T follicular helper cell (primary cell): Measurements from ENCODE around the gene C22orf31.

Source experiments
- DNase-seq: peaks from one replicate; pipeline ENCODE4 v3.0.0-alpha.2; 2020; ENCODE audit warnings: low read depth

C22orf31 gene

DNA sequence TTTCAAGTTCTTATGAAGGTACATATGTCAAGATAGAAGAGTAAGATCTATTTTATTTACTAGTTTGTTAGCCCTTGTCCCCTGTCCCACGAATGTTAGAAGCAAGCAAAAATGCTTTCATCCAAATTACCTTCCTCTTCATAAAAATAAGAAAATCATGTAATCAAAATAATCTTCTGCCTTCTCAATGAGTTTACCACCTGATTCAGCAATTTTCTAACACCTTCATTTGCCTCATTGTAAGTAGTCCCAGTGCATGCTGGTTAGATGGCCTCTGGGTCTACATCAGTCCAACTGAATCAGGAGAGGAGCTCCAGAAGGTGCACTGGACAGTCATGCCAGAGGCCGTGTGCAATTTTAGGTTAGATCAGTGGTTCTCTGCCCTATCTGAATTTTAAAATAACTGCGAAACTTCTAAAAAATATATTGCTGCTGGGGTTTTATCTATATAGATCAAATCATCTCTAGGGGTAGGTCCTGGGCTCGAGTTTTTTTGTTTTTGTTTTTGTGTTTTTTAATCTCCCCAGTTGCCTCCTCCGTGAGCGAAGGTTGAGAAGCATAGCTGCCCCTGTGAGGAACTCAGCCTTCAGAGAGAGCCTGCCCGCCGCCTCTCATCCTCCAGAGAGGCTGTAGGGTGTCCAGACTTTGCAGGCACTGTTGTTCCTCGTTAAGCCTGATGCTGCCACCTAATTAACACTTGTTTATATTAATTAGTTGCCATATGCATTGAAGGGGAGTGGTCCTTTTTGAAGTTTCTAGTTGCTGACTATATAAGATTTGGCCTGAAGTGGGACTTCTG lies 32.2 kb downstream of the C22orf31 start:
- DNase-seq = no peak

DNA sequence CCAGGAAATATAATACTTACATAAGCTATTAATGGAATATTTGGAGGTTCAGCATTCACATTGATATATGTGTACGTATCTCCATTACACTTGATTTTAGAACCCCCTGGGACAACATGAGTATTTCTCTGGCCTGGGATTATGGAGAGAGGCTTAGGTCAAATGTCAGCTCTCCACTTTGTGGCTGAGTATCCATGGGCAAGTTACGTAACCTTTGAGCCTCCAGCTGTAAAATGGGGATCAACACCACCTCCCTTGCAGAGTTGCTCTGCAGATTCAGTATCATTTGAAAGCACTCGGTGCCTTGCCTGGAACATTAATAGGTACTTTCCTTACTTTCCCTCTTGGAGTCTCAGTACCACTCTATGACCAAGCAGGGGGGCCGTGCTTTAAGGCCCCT lies 33.2 kb downstream of the C22orf31 start:
- DNase-seq = no peak

DNA sequence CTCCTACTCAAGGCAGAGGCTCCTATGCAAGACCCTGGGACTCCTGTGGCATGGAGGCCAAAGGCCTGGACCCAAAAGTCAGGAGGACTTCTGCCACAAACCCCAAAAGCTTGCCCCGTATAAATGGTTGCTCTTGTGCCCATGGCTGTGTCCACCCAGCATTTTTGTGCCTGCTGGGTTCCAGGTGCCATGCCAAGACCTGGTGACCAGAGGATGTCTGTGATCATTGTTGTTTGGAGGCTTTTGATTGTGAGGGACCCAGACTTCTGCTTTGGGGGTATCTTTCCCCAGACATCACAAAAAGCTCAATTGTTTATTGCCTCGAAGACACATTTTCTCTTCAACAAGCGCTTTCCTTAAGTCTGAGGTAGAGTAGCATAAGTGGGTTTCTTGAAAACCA lies 35.1 kb downstream of the C22orf31 start:
- DNase-seq = no peak

DNA sequence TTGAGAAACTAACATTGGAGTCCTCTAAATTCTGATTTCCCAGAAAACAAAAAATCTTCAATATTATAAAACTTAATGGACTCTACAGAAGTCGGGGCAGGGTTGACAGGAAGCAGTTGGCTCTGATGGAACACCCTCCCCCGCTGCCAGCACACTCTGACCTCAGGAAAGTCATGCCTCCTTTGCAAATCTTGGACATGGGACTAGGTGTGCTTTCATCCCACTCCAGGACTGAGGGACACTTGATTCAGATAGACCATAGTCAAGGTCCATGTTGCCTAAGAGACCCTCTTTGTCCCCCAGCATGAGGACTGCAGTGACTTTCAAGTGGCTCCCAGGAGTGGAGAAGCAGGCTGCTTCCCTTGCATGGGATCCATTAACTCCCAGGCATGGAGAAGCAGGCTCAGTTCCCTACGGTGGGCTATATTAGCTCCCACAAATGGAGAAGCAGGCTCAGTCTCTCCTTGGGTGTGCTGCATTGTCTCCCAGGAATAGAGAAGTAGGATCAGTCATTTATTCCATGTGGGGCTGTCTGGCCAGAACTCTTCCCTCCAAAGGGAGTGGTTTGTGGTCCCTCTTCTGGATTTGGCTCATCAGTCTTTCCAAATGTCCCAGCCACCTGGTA lies 38.3 kb downstream of the C22orf31 start:
- DNase-seq = no peak

DNA sequence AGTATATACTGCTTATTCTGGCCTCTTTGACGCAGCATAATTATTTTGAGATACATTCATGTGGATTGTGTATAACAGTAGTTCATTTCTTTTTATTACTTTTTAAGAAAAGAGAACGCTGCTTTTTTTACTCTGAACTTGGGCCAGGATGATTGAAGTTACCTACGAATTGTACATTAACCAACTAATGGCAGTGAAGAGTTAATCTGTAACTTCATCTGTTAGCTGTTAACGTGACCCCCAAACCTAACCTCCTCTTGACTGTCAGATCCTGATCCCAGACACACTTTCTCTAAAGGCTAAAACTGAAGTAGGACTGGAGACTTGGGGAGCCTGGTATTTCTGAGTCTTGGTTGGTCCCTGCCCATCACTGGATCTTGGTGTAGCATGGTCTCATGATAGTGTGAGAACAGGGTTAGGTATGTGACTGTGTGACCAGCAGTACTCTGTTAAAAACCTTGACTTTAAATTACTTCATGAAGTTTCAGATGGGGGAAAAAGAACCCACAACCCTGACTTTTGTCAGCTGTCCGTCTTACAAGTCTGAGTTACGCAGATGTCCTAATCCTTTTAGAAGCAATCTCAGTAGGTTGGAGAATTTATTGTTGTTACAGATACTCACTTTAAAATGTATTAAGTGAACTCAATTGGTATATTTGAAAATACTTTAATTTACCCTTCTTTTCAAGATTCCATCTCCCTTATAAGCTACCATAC lies 39.4 kb downstream of the C22orf31 start:
- no peak for DNase-seq

DNA sequence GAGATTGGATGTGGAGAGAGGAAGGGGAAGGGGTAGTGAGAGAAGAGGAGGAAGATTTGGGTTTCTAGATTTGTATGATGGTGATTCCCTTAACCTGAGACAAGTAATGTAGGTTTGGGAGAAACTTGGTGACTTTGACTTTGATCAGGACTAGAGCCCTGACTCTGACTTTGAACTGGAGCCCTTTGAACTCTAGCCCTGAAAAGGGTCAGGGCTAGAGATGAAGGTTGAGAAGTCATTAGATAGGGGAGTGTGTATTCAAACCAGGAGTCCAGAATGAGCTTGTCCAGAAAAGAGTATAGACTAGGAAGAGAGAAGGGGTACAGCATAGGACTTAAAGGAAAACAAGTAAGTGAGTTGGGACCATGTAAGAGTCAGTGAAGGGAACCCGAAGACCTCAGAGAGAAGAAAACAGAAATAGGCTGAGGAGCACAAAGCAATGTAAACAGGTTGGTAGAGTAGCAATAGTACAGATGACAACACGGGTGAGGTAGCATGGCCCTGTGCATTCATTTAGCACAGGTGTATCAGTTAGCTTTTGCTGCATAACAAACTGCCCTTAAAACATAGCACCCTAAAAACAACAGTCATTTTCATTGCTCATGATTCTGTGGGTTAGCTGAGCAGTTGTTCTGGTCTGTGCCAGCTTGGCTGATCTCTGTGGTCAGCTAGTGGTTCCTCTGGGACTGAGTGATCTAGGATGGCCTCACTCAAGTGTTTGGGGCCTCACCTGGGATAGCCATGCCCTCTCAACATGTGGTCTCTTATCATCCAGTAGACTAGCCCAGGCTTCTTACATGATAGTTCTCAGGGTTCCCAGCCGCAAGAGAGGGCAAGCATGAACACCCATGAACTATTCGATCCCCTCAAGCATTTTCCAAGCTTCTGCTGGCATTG lies 43.1 kb downstream of the C22orf31 start:
- no peak for DNase-seq

DNA sequence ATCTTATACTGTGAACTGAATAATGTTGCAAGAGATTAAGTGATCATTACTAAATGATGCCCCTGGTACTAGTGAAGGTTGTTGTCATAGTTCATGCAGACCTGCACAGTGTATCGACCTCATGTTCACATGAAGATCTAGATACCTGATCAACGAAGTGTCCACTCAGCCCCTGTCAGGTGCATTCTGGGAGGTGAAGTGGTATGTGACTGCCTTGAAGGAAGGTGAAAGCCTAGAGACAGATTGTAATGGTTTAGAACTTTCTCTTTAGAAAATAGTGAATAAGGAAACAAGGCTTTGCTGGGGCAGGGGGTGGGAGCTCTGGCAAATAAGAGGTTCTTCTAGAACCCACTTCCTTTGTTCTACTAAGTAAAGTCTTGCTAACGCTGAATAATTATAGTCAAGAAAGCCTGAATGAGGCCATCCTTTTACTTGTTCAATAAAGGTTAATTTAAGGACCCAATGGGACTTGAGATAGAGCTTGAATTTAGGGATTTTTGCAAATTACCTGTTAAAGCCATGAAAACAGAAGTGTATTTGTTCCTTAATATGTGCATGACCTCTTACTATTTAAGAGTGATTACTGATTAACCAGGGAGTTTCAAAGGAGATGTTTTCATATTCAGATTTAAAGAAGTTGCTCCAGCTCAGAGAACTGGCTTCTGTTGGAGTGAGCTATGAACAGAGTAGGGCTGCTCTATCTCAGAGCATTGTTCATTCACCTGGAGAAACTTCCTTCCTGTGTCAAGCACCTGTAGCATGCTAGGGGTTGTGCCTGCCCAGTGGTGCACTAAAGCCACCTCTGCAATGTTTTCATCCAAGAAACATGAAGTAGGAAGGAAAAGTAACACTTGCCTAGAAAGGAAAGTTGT lies 45.3 kb downstream of the C22orf31 start:
- no peak for DNase-seq

DNA sequence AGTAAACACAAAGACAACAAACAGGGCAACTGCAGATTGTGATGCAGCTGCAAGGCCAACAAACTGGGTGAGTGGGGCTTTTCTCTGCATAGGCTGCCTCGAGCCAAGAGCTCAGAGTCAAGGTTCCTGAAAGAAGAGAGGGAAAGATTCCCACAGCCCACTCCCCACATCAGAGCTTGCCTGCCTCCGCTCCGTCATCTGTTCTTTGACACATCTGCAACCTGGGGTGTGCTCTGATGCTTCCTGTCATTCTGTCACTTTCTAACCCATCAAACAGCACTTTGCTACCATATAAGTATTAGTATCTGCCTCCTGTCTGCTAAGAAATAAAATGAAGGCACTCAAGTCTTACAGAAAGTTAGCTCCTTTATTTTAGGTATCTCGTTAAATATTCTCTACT lies 46.9 kb downstream of the C22orf31 start:
- DNase-seq = no peak

DNA sequence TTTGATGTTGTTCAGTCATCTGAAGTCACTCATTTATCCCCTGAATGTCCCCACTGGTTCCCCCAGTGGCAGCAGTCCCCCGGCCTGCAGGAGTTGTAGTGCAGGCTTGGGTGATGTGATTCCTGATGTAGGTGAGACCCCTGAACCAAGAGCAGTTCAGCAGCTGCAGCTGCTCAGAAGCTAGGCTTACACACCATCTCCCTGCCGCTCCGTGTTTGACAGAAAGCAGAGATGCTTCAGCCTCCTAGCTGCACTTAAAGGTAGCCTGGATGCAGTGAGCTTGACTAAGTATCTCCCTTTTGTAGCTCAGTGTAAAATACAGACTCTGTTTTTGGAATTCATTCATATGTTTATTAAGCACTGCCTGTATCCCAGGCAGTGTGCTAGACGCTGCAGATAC lies 47.3 kb downstream of the C22orf31 start:
- no peak for DNase-seq

DNA sequence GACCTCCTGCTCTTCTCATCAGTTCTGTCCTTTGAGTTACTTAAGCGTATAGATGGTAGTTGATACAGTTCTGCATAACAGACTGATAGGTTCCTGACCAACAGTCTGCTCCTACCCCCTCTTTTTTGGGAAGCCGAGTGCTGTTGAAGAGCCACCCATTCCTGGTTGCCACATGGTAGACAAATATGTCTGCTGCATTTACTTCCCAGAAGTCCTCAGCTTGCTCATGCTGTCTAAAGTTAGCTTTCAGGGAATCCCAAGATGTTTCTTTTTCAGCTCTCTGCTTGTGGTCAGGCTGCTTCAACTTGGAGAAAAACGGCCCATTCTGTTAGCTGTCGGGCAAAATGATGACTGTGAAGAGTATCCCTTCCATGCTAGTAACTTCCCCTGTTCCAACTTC lies 48.7 kb downstream of the C22orf31 start:
- no peak for DNase-seq

DNA sequence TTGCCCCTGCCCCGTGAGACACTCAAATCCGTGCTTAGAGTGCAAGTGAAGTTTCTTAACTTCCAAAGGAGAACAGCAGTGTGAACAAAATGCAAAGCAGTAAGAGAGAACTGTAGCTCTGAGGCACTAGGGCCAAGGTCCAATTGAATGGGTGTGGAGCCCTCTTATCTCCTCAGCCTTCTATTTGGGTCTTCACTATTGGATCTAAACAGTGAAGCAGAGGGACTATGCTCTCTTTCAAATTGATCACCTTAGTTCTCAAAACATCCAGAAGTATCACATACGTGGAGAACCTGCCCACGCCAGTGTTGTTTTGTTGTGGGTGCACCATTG lies 49.6 kb downstream of the C22orf31 start:
- no peak for DNase-seq

DNA sequence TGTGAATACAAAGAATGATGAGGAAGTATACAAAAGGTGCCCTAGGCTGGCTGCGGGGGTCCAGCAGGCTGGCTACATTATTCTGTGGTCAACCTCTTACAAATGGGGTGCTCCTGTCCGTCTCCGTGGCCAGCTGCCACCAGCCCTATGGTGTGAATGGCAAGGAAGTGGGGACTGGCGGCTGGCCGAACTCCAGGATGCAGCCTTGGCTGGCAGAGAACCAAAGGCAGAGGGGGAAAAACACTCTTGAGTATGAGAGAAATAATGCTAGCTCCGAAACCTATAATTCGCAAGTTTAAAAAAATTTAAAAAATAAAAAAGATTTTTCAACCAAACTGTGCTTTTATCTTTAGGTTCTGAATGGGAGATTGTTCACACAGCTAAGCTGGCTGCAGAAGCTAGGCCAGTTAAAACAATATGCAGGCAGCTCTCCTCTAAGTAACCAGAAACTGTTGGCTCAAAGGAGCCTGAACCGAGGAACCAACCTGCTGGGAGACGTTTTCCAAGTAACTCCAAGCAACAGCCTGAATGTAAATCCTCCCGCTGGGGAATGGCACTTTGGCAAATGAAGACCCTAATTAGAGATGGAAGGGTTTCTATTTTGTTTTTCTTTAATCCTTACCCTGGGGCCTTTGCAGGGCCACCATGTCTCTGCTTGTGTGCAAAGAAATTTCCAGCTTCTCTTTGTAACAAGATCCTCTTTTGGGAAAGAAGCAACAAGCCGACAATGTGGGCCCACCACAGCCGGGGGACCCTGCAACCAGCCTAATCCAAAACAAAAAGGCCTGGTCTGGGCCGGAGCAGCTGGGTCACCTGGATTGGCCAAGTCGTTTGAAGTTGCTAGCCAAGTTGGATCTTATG lies 50.2 kb downstream of the C22orf31 start:
- DNase-seq = no peak

DNA sequence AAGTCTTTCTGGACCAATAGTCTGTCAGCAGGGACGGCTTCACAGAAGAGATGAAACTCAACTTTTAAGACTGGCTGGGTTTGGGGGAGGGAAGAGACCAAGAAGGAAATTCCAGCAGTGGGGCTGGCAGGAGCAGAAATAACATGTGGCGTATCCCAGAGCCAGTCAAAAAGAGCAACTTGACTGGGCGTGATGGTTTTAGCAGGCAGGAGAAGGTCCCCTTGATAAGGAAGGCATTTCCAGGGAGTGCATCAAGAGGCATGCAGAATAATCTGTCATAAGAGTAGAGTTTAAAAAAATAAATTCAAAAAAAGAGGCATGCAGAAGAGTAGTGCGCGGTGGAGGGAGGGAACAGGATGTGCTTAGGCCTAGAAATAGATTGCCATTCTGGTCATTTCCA lies 52.5 kb downstream of the C22orf31 start:
- no peak for DNase-seq
